Measurements from ENCODE around the gene UBE2QL1. TPM values are rescaled to one million over a fixed set of nuclear protein-coding genes. Genes with fewer than 3 reads are reported as not detected.

UBE2QL1 gene
- total RNA-seq, 1 donor from 2014 or later = 0.61 TPM

DNA sequence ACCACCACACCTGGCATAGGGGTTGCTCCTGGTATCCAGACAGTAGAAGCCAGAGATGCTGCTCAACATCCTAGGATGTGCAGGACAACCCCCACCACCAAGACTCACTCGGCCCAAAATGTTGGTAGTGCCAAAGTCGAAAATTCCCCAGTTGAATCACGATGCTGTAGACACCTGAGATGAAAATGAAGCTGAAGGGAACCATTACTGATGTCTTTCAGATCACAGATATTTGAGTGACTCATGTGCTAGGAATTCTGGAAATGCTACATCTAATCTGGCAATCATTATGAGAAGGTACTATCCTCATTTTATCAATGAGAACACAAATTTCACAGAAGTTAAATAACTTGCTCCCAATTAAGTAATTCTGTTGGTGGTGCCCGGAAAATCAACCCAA, 21.0 kb upstream of the UBE2QL1 start:
- DNase-seq (ENCODE audit: low spot score) = no peak

DNA sequence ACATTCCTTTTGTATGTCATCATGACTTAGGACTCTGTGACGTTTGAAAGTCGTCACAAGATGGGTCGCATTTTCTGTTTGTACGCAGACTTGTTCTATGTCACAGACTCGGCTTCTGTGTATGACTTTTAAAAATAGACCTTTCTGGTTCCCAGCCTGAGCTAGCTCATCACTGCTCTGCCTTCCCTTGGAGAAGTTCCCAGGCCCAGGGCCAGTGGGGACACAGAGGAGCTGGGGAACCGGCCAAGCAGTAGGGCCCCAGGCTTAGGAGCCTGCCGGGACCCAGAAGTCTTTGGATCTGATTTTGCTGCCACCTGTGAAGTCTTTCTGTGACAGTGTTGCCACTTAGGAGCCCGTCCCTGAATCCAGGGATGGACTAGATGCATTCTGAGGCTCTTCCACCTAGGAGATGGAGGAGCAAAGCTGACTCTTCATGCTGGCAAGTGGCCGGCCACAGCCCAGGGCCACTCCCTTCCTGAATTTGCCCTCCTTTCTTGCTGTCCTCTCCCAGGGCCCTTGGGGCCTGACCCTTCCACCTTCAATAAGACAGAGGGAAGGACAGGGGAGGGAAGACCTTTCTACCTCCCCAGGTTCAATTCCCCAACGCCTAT, 18.1 kb upstream of the UBE2QL1 start:
- no peak for DNase-seq (ENCODE audit: low spot score)

DNA sequence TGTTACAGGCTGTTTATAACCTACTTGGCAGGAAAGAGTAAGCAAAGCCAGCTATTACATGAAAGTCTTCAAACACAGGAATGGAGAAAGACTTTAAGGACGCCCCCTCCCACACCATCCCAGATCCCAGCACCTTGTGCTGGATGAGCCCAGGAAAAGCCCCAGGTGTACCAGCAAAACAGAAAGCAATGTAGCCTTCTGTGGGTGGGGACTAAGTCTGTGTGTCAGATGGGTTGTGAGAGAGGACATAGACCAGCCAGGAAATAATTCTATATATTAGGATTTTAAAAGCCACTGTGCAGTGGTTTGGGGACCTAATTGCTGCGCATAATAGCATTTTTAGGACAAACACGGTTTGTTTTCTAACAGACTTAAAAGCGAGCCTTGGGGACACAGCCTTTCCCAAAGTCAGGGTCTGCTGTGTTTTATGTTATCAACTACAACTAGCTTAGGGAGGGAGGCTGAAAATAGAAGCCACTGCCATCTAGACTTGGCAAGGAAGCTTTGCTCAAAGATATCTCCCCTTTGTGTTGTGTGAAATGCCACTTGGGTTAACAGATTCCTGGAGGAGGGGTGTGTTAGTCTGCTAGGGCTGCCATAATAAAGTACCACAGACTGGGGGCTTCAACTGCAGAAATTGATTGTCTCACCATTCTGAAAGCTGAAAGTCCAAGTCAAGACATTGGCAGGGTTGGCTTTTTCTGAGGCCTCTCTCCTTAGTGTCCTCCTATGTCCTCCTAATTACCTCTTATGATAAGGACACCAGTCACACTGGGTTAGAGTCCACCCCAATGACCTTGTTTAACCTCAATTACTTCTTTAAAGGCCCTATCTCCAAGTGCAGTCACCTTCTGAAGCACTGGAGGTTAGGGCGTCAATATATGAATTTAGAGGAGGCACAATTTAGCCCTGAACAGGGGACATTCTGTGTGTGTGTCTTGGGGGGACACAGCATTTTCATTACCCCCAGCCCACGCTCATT, 17.2 kb upstream of the UBE2QL1 start:
- peak; percentile 18 for DNase-seq (ENCODE audit: low spot score)

DNA sequence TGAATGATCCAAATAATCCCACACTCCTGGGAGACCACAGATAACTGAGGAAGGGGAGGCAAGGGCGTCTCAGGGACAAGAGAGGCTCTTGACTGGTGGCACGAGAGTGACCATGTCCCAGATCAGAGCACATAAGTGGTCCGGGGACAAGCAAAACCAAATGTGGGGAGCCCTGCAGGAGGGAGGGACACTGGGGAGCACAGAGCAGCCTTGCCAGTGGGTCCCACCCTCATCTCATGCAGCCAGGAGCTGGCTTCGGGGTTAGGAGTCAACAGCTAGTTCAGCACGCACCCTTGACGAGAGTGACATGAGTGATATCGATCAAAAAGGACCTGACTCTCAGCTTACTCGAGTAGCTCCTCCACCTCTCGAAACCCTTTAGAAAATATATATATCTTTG, 16.5 kb upstream of the UBE2QL1 start:
- DNase-seq (ENCODE audit: low spot score) = peak; percentile 65

DNA sequence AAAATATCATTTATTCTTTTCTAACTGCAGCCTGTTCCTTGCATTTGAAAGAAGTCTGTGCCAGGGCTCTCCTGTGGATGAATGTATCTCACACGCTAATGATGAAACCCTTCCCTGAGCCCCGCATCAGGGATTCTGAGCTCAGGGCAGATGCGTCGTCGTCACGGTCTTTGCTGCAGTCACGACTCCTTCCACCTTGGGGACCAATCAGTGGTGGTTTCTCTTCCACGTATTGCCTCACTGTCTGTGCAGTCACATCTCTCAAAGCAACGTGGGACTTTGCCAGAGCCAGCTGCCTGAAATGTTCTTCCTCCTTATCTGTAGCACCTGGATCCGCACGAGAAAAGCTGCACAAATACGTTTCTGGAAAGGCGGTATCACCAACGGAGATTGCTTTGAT, 13.9 kb upstream of the UBE2QL1 start:
- no peak for DNase-seq (ENCODE audit: low spot score)

DNA sequence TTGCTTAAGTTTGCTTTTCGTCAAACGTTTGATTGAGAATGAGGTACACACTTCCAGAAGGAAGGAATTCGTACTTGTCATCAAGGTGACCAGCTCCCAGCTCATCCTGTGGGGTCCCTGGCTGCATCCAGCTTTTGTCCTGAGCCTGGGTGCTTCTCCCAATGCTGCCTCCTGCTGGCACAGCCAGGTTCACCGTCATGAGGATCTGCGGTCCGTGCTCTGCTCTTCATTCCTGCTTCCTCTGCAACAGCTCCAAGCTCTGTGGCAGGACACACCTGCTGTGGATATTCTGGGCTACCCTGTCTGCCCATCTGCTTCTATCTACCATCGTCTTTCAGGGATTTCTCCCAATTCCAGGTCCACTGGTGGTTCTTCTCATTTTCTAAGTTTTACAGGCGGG, 13.3 kb upstream of the UBE2QL1 start:
- DNase-seq (ENCODE audit: low spot score) = no peak

DNA sequence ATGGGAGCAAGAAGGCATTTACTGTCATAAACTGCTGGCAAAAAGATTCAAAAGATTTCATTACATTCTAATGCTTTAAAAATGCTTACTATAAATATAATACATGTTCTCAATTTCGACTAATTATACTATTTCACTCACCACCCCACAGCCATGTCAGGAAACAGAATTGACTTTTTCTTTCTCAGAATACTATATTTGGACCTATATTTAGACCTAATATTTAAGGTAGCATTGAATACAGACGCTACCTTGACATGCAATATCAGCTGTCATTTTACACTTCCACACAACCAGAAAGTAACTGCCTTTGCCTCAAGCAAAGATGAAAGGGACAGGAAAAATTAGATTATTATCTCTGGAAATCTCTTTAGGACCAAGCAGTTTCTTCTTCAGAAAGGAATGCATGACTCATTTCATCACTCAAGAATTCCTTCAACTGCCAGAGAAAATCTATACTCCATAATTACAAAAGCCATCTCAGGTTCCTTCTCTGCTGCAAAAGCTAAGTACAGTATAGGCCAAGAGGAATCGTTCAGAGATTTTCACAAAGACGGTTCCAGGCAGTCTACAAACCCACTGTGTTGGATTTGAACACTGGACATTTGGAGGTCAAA, 11.8 kb upstream of the UBE2QL1 start:
- DNase-seq (ENCODE audit: low spot score) = no peak

DNA sequence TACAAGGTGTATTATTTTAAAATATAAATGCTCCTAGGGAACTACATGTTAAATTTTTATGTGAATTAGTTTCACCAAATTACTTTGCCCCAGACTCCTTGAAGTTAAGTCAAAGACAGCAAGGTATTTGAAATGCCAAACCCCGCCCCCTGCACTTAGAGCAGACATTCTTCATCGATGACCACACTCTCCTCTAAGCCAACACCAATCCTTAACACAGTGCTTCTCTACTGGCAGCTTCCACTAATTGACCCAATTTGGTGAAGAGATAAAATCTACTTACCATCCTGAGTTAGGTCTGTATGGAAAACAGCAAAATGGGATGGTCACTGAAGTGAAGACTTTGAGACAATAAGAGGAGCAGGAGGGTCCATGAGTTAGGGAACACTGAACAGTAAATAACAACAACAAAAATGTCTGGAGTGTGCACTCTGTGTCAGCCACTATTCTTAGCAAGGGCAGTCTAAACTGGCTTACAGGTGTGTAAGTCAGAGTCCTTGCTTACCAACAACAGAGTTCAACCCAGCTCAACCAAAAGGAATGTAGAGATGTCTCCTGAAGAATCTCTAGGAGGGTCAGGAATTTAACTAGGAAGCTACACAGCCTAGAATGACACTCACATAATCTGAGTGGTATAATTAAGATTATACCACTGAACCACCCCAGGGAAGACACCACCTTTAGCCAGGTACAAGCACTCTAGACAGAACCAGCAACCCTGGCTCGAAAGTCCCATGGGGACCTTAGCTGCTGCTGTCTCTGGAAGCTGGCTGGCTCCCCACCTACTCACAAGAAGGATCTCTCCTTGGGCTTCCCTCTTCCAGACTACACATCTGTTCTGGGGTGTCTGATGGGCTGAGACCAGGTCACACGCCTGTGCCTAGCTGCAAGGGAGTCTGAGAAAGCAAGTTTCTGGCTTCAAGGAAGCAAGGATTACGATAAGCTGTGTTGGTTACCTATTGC, 8.8 kb upstream of the UBE2QL1 start:
- peak; percentile 24 for DNase-seq (ENCODE audit: low spot score)

DNA sequence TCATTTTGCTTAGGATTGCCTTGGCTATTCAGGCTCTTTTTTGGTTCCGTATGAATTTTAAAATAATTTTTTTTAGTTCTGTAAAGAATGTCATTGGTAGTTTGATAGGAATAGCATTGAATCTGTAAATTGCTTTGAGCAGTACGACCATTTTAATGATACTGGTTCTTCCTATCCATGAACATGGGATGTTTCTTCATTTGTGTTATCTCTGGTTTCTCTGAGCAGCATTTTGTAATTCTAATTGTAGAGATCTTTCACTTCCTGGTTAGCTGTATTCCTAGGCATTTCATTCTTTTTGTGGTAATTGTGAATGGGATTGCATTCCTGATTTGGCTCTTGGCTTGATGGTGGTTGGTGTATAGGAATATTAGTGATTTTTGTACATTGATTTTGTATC, 6.3 kb upstream of the UBE2QL1 start:
- DNase-seq (ENCODE audit: low spot score) = no peak

DNA sequence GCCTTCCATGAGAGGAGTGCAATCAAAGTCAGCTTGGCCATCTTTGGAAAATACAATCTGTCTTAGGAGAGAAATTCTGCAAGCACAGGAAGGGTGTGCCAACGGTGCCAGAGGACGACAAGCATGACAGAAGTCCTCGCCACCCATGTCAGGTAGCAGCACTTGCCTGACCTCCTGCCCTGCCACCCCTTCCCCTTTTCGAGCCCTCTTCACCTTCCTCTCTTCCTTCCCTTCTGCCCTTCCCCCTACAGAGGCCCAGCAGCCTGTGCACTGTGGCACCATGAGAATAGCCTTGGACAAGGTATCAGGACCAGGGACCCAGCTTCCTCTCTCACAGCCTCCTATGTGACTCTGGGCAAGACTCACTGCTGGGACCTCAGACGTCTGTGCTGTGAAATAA, 5.3 kb upstream of the UBE2QL1 start:
- DNase-seq (ENCODE audit: low spot score) = peak; percentile 20

DNA sequence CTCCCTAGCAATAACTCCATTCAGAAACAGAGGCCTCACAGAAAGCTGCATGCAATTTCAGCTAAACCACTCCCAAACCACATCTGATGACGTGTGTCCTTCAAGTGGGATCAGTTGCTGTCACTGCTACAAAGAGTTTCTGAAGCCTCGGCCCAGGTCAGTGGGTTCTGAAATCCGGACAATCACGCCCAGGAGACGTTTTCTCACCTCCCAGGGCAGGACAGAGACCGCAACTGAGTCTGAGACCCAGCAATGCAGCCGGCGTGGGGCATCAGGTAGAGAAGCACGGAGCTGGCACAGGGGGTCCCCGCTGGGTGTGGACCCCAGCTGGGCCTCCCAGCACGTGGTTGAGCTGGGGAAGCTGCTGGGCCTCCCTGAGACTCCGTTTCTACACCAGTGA, 2.6 kb upstream of the UBE2QL1 start:
- peak; percentile 60 for DNase-seq (ENCODE audit: low spot score)

DNA sequence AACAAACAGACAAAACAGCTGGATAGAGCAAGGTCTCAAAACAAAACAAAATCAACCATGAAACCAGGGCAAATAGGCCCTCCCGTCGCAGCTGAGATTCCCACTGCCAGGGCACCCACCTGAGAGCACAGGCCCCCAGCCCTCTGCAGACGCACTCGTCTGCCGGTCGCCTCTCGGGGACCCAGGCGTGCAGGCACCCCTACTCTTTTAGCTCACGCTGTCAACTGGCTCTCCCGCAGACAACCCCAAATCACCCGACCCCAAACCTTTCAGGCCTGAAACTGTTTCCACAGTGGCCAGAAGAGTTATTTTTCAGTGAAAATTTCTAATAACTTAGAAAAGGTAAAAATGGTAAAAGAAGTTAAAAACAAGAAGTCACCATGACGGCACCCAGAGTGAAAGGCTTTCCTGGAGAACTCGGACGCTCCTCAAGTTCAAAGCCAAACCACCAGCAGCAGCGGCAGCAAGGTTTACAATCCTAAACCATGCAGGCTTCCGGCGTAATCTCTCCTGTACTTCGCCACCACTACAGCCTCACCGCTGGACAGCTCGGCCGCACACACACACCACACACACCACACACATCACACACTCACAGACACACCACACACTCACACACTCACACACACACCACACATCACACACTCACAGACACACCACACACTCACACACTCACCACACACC, 1.9 kb upstream of the UBE2QL1 start:
- DNase-seq (ENCODE audit: low spot score) = peak; percentile 68

DNA sequence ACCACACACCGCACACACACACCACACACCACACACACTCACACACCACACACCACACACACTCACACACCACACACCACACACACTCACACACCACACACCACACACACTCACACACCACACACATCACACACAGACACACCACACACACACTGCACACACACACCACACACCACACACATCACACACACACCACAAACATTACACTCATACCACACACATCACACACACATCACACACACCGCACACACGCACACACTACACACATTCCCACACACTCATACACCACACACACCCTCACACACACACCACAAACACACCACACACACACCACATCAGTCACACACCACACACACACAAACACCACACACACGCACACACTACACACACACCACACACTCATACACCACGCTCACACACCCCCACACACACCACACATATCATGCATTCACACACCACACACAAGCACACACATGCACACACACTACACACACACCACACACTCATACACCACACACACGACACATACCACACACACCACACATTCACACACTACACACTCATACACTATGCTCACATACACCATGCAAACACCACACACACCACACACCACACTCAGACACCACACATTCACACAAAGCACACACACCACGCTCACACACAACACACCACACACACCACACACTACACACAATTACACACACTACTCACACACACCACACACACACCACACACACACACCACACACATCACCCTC, 1.1 kb upstream of the UBE2QL1 start:
- peak; percentile 28 for DNase-seq (ENCODE audit: low spot score)

DNA sequence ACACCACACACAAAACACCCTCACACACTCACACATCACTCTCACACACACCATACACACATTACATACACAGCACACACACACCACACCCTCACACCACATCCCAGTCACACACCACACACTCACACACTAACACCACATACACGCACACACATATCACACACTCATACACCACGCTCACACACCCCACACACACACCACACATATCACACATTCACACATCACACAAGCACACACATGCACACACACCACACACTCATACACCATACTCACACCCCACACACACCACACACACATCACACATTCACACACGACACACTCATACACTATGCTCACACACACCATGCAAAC, 543 bp upstream of the UBE2QL1 start:
- peak; percentile 18 for DNase-seq (ENCODE audit: low spot score)

DNA sequence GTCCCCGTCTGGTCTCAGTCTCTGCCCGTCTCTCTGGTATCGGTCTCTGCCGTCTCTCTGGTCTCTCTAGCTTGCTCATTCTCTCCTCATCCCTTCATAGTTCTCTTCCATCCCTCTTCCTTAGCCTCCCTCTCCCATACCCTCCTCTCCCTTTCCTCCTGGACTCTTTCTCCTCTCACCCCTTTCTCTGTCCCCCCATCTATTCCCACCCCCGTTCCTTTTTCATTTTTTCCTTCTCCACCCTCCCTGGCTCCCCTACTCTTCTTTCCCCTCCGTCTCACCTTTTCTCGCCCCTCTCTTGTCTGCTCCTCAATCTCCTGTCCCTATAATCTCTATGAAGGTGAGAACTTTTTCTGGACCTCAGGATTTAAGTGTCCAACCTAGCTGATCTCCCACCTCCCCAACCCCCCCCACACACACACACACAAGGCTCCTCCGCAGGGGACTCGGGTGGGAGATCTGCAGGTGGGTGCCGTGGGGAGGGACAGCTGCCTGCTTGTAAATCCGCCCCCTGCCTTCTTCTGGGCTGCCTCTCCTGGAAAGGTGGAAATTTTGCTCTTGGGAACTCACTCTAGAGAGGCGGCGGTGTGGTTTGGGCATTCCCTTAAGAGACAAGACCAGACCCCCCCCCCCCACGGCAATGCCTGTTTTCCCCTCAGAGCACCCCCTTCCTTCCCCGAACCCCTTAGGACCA, 953 bp downstream of the UBE2QL1 start:
- no peak for DNase-seq (ENCODE audit: low spot score)

DNA sequence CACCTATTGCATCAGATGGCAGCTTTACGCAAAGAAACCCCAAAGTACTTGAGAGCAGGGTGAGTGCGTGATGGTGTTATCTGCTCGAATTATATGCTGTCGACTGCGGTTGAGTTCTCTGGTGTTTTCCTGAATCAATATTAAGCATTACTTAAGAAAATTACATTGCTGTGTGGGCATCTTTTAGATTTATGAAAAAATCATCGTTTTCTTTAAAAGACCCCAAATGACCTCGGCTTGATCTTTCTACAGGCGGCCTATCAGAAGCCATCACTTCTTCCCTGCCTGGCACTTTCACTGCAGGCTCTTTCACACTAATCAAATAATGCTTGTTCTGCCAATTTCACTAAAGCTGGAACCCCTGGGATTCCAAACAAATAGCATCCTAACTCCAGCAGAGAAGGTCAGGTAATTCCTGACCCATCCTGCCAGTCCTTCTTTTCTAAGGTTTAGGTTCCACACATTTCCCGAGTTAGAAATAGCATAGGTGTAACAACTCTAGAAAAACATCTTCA, 1.7 kb downstream of the UBE2QL1 start:
- DNase-seq (ENCODE audit: low spot score) = no peak

DNA sequence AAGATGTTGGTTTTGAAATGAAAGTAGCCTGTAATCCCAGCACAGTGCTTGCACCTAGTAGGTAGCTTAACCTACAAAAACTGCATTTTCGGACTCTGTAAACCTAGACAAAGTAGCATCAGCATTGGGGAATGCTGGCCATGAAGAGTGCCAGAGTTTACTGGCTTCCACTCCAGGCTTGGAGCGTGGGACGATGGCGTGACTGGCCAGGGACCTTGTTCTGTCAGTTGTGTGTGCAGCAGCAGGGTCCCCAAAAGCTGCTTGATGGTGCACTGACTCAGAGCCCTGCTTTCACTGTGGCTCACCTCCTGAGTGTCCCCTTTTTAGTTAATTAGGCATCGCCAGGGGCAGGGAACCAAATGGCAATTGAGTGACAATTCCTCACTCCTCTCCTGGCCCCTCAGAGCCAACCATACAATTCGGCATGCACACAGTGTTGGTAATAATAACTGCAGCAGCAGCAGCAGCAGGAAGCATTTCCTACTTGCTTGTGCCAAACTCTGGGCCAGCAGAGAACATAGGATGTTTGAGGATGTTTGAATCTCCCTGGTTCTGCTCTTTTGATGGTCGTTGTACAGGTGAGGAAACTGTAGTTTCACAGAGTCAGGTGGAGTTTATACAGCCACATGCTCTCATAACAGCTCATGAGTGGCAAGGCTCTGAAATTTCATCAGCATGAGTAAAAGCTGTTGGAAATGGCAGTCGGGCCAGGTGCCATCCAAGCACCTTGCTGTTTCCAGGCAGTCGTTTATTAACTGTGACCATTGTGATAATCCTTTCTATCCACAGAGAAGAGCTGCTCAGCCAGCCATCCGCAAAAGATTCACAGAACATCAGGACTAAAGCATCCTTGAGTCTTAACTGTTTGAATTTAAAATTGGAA, 4.2 kb downstream of the UBE2QL1 start:
- no peak for DNase-seq (ENCODE audit: low spot score)
